Endothelial cell of umbilical vein (primary cell): ENCODE measurements around the gene SHBG.

ENCODE experiments used
- CTCF ChIP-seq, 2 donors: IDR thresholded peaks; 1 replicate in 1 of 2; 2 replicates in 1 of 2; pipeline ENCODE4 v1.5.1; 2011; ENCODE audit warnings: low read length in 2 of 2, mild to moderate bottlenecking in 2 of 2, moderate library complexity in 2 of 2, control low read depth in 1 of 2, inconsistent platforms in 1 of 2, low read depth in 1 of 2; ENCODE audit not compliant: insufficient read depth in 1 of 2; ENCODE audit errors: extremely low read depth in 1 of 2
- TF ChIP-seq, protein P1 (sequence below): IDR thresholded peaks from 2 replicates; pipeline ENCODE4 v1.6.1; 2011; ENCODE audit not compliant: insufficient read depth, insufficient read length

- TF ChIP-seq CTCF (IDR thresholded peaks at IDR 0.05; ENCODE audit: extremely low read depth in 1 of 2, insufficient read depth in 1 of 2, low read depth in 1 of 2, low read length in 2 of 2) = no peak
- TF ChIP-seq, protein P1, sequence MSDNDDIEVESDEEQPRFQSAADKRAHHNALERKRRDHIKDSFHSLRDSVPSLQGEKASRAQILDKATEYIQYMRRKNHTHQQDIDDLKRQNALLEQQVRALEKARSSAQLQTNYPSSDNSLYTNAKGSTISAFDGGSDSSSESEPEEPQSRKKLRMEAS = no peak
Measured at GRCh38 chr17:7582396-7583252, 47.3 kb upstream of the SHBG start.
